Stimulated activated naive CD8-positive, alpha-beta T cell treated with anti-CD3 and anti-CD28 coated beads, Interleukin-15, amount 100 ng/mL, for 72 hours (primary cell): ENCODE measurements around the gene CRADD.

ENCODE experiments used
- ATAC-seq: fragments of 150-1000 bp; cut with Tn5 transposase; 2 replicates; pipeline ENCODE4 v1.10.0; 2021; ENCODE audit warnings: mild to moderate bottlenecking, moderate library complexity
- DNase-seq, 2 donors: peaks; one replicate each; pipeline ENCODE4 v3.0.0; 2021 to 2022
- H3K27ac Mint-ChIP-seq, 2 donors: one replicate each; pipeline ENCODE4 v1.8.0; 2022; ENCODE audit warnings: mild to moderate bottlenecking in 2 of 2, mixed read lengths in 2 of 2, moderate library complexity in 2 of 2
- H3K27me3 Mint-ChIP-seq: one replicate; pipeline ENCODE4 v1.8.0; 2022; ENCODE audit warnings: mixed read lengths
- H3K4me1 Mint-ChIP-seq: one replicate; pipeline ENCODE4 v1.8.0; 2022; ENCODE audit warnings: mild to moderate bottlenecking, mixed read lengths
- H3K4me3 Mint-ChIP-seq, 2 donors: one replicate each; pipeline ENCODE4 v1.8.0; 2022; ENCODE audit warnings: mild to moderate bottlenecking in 2 of 2, mixed read lengths in 2 of 2, moderate library complexity in 1 of 2
- H3K9me3 Mint-ChIP-seq, 2 donors: one replicate each; pipeline ENCODE4 v1.8.0; 2022; ENCODE audit warnings: mixed read lengths in 2 of 2

CRADD gene

DNA sequence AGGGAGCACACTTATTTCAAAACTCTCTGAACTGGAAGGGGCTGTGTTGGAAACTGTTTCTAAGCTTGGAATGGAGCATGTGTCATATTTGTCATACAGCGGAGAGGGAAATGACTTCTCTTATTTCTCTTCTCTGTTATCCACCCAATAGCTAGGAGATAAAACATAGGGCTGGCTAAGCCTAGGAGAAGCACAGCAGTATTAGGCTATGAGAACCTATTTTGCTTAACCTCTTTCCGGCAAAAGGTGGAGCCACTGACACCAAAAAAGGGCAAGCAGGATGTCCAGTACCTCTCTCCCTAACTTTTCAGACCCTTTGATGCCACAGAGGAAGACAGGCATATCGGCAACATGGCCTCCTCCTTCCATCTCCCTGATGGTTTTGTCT lies 148.3 kb downstream of the CRADD start:
- H3K27ac Mint-ChIP-seq, result no peak overlapping the region
- ATAC-seq (no peak), DNase-seq (no peak)
- H3K27me3 Mint-ChIP-seq, result no peaks in the 10 kb centered on the region
- no peaks in the 10 kb centered on the region for H3K4me1 Mint-ChIP-seq
- no peak overlapping the region for H3K4me3 Mint-ChIP-seq
- H3K9me3 Mint-ChIP-seq, result no peaks in the 10 kb centered on the region

DNA sequence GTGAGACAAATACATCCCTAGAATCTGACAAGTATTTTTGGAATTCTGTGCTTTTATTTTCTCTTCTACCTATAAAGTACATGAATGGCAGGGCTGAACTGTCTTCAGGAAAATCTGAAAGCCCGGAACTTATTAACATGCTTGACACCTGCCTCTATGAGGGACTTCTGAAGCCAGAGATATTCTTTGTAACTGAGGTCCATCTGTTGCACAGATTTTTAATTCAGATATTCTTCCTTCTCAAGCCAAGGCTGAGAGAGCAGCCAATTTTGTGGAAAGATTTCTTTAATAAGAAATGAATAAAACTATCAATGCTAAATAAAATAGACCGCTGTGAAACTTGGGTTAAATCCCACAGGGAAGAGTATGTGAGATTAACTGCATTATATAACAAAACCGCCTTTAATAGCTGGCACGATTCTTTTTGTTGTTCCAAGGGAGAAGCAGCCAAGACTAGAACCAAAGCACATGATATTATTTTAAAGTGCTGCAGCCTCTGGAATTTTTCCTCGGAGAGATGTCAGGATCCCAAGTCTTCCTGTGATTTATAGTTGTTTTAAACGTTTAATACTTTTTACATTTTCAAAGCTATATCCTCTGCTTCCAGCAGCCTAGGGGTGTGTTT lies 148.9 kb downstream of the CRADD start:
- Mint-ChIP-seq H3K9me3 (no peaks in the 10 kb centered on the region), H3K4me1 (no peaks in the 10 kb centered on the region), H3K27ac (no peak overlapping the region), H3K4me3 (no peak overlapping the region), H3K27me3 (no peaks in the 10 kb centered on the region)
- ATAC-seq (no peak), DNase-seq (no peak)

DNA sequence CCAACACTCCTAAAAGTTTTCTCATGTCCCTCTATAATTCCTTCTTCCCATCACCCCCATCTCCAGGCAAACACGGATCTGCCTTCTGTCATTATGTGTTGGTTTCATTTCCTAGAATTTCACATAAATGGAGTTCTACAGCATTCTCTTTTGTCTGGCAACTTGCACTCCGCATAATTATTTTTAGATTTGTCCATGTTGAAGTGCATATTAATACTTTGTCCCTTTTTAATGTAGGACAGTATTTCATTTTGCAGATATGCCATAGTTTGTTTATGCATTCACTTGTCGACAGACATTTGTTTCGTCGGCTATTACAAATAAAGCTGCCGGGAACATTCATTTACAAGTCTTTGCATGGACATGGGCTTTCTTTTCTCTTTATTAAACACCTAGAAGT lies 150.0 kb downstream of the CRADD start:
- Mint-ChIP-seq H3K9me3 (no peaks in the 10 kb centered on the region), H3K4me1 (no peaks in the 10 kb centered on the region), H3K4me3 (no peak overlapping the region), H3K27ac (no peak overlapping the region), H3K27me3 (no peaks in the 10 kb centered on the region)
- ATAC-seq (no peak), DNase-seq (no peak)

DNA sequence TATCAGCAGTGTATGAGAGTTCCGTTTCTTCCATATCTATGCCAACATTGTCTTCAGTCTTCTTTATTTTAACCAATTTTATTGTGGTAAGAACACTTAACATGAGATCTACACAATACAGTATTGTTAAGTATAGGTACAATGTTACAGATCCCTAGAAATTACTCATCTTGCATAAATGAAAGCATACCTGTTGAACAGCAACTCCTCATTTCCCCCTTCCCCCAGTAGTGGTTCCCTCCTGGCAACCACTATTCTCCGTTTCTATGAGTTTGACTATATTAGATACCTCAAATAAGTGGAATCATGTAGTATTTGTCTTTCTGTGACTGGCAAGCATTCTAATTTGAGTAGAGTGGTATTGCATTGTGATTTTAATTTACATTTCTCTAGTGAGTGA lies 150.5 kb downstream of the CRADD start:
- H3K4me1 Mint-ChIP-seq, result no peaks in the 10 kb centered on the region
- no peaks in the 10 kb centered on the region for H3K27me3 Mint-ChIP-seq
- no peak overlapping the region for H3K27ac Mint-ChIP-seq
- ATAC-seq (no peak), DNase-seq (no peak)
- H3K4me3 Mint-ChIP-seq, result no peak overlapping the region
- H3K9me3 Mint-ChIP-seq, result no peaks in the 10 kb centered on the region

DNA sequence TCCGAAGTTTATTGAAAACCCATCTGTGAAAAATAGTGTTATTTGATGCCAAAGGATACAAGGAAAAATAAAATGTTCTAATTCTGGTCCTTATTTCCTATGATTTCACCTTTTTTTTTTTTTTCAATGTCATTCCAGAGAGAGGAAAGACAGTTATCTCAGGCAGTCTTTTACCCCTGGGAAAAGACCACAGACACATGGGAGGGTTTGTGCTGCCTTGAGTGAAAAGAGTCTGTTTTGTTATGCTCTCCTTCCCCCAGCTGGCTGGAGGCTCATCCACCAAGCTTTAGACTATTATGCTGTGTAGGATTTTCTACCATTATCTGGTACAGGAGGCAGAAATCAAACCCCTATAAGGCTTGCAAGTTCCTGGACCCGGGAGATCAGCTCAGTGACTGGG lies 151.8 kb downstream of the CRADD start:
- ATAC-seq (no peak), DNase-seq (no peak)
- no peak overlapping the region for H3K27ac Mint-ChIP-seq
- no peaks in the 10 kb centered on the region for H3K4me1 Mint-ChIP-seq
- no peaks in the 10 kb centered on the region for H3K27me3 Mint-ChIP-seq
- H3K9me3 Mint-ChIP-seq, result no peaks in the 10 kb centered on the region
- no peak overlapping the region for H3K4me3 Mint-ChIP-seq

DNA sequence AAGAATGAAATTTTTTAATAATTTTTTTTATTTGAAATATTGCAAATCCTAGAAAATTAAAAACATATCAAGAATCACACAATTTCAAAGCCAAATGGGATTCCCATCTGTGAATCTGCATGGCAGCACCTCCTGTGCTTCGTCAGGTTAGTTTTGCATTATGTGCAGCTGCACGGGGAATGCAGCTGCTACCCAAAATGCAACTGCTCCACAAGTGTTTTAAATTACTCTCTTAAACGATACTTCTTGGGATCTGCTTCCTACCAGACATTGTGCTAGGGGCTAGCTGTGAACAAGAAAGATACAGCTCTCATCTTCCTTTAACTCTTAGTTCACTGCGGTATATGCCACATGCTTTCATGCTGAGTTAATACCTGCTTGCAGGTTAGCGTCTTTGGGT lies 154.2 kb downstream of the CRADD start:
- H3K4me3 Mint-ChIP-seq, result no peak overlapping the region
- ATAC-seq, result no peak
- no peaks in the 10 kb centered on the region for H3K4me1 Mint-ChIP-seq
- H3K27me3 Mint-ChIP-seq, result no peaks in the 10 kb centered on the region
- no peaks in the 10 kb centered on the region for H3K9me3 Mint-ChIP-seq
- no peak overlapping the region for H3K27ac Mint-ChIP-seq
- DNase-seq, result no peak

DNA sequence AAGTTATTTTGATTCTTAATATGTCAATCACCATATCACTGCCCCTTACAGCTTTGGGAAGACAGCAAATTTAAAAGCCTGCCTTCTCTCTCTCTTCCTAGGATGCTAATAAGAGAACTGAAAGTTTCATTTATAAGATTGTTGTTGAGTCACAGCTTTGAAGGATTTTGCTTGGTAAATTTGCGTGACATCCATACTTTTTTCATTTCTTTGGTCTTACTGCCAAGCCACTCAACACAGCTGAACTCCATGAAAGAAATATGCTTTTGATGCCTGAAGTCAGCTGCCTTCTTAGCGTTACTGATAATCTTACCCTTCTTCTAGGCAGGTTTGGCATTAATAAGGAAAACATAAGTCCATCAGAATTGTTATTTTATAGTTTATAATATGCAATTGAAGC lies 155.0 kb downstream of the CRADD start:
- no peak for DNase-seq
- Mint-ChIP-seq H3K27me3 (no peaks in the 10 kb centered on the region), H3K27ac (no peak overlapping the region), H3K4me3 (no peak overlapping the region), H3K9me3 (no peaks in the 10 kb centered on the region), H3K4me1 (no peaks in the 10 kb centered on the region)
- ATAC-seq, result no peak

DNA sequence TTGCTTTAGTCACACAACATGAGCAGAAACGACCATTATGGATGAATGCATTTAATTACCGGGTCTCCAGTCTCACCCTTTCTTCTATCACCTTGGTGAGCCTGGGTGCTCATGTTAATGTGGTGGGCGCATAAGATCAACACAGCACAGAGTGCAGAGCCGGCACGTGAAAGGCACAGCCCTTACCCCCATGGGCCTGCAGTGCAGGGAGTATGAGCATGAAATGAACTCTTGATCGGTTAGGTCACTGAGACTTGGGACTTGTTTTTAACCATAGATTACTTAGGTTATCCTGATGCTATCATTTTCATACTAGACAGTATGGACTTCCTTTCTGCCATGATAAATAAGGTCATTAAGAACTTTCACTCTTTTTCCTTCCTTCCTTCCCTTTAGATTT lies 156.8 kb downstream of the CRADD start:
- no peak overlapping the region for H3K27ac Mint-ChIP-seq
- no peak for DNase-seq
- no peaks in the 10 kb centered on the region for H3K9me3 Mint-ChIP-seq
- no peaks in the 10 kb centered on the region for H3K4me1 Mint-ChIP-seq
- no peaks in the 10 kb centered on the region for H3K27me3 Mint-ChIP-seq
- ATAC-seq, result no peak
- H3K4me3 Mint-ChIP-seq, result no peak overlapping the region

DNA sequence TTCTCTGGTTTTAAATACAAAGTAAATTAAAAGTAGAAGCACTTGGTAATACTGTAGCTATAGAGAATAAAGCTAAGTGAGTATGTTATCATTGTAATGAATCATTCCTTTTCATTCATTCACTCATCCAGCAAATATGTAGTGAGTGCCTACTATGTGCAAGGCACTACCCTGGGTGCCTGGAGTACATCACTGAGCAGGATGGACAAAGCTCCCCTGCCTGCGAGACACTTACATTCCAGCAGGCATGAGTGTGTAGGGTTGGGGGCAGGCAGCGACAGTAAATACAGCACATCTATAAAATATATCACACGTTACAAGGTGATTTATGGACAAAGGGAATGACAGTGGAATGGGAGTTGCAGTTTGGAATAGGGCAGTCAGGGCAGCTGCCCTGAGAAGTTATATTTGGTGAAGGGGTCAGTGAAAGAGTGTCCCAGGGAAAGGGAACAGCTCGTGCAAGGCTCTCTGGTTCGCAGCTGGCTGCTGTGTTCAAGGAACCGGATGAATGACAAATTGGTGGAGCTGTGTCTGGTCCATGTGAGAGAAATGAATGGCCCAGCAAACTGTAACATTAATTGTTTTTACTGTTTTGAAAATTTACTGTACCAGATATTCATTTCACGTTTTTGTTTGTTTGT lies 159.6 kb downstream of the CRADD start:
- no peaks in the 10 kb centered on the region for H3K9me3 Mint-ChIP-seq
- DNase-seq, result no peak
- H3K27me3 Mint-ChIP-seq, result no peaks in the 10 kb centered on the region
- no peak overlapping the region for H3K4me3 Mint-ChIP-seq
- no peak for ATAC-seq
- H3K4me1 Mint-ChIP-seq, result no peaks in the 10 kb centered on the region
- no peak overlapping the region for H3K27ac Mint-ChIP-seq

DNA sequence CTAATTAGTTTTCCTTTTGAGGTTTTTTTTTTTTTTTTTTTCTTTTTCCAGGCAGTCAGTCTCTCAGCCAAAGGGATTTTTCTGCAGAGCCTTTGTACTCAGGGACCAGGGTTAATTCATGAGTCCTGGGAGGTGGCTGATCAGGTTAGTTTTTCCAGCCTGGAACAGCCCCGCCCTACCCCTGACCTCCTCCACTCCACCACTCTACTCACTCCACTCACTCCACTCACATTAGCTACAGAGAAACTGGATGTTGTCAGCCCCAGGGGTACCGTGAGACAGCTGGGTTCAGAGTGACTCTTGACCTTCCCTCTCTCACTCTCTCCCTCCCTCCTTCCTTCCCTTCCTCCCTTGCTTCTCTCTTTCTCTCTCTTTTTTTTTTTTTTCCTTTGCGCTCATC lies 161.0 kb downstream of the CRADD start:
- Mint-ChIP-seq H3K9me3 (no peaks in the 10 kb centered on the region), H3K4me3 (no peak overlapping the region), H3K27ac (no peak overlapping the region), H3K27me3 (no peaks in the 10 kb centered on the region), H3K4me1 (no peaks in the 10 kb centered on the region)
- ATAC-seq, result no peak
- DNase-seq, result no peak

DNA sequence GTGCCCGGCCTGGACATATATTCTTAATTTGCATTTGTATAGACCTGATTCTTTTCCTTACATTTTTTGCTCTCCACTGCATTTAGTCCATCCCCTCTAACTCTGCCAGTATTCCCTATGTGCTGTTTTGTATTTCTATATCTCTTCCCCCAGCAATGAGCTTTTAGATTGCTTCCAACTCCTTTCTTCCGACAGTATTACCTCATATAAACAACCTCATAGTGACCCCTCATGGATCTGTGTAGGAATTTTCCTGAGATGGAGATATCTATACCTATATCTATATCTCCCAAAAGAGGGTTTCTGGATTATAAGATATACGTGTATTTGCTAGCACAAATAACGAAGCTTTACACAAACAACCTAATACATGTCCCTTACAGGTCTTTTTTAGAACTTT lies 161.9 kb downstream of the CRADD start:
- H3K4me1 Mint-ChIP-seq, result no peaks in the 10 kb centered on the region

DNA sequence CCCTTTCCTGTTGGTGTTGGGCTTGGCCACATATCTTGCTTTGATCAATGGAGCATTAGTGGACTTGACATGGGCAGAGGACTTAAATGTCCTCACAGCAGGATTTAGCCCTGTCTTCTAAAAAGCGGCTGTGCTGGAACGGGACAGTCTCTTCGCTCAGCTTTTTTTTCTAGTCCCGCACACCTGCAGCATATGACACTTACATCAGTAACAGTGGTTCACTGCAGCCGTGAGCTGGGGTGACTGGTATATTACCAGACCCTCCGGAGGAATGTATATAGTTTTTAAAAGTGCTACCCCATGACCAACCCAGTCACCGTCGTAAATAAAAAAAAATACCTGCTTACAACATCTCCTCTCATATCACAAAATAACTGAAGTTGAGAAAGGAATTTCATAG lies 164.5 kb downstream of the CRADD start:
- peaks cover 3% of the 10 kb centered on the region for H3K4me1 Mint-ChIP-seq
- H3K4me3 Mint-ChIP-seq, result no peak overlapping the region
- H3K27me3 Mint-ChIP-seq, result no peaks in the 10 kb centered on the region
- DNase-seq (no peak), ATAC-seq (no peak)
- H3K27ac Mint-ChIP-seq, result no peak overlapping the region
- no peaks in the 10 kb centered on the region for H3K9me3 Mint-ChIP-seq

More for the DNA sequence above, 161.9 kb downstream of the CRADD start:
- Mint-ChIP-seq H3K27ac (no peak overlapping the region), H3K27me3 (no peaks in the 10 kb centered on the region), H3K9me3 (no peaks in the 10 kb centered on the region), H3K4me3 (no peak overlapping the region)
- ATAC-seq (no peak), DNase-seq (no peak)

DNA sequence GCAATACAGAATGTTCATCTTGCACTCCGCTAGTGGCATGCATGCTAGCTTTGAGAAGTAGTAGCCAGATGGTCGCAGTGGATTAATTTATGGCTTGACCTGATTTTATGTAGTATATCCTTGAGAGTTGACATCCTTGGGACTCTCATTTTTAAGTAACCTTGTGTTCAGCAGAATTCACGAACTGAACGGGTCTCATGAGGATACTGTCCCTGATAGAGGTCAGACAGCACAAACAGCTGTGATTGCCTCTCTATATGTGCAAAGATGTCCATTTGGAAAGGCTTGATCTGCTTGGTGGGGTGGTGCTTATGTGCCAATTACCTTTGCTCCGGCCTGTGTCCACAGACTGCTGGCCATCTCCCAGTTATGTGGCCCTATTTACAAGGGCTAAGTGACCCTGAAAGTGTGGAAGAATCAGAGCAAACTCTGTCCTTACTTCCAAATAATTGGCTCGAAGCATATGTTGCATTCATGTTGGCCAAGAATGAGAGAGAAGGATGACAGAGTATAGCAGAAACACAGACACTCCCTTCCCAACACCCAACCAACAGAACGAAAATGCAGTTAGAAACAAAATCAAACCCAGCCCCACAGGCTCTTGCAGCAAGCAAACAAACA lies 167.1 kb downstream of the CRADD start:
- DNase-seq (no peak), ATAC-seq (no peak)
- Mint-ChIP-seq H3K27me3 (no peaks in the 10 kb centered on the region), H3K27ac (no peak overlapping the region), H3K4me1 (peaks cover 28% of the 10 kb centered on the region), H3K9me3 (peaks cover 8 to 9% of the 10 kb centered on the region in 2 donors), H3K4me3 (no peak overlapping the region)

DNA sequence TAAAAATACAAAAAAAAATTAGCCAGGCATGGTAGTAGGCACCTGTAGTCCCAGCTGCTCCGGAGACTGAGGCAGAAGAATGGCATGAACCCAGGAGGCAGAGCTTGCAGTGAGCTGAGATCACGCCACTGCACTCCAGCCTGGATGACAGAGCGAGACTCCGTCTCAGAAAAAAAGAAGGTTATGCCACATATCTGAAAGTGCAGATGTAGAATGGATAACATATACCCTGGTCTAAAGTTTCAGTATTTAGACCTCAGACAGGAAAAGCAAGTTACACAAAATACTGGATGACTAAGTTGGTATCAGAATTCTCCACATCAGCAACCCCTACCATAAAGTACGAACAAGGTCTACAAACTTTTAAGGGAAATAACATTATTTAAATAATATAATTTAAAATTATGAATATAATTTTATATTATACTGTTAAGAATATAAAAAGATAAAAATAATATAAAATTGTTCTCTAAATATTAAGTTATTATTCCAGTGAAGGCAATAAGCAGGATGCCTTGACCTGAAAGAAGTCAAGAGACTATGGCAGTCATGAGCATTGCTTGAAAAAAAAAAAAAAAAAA lies 169.9 kb downstream of the CRADD start:
- Mint-ChIP-seq H3K4me1 (peaks cover 39% of the 10 kb centered on the region), H3K4me3 (peak overlapping the region; percentile 2 to 34), H3K27ac (no peak overlapping the region), H3K9me3 (peaks cover 9 to 12% of the 10 kb centered on the region in 2 donors), H3K27me3 (no peaks in the 10 kb centered on the region)
- peak in 1 of 2 donors; percentile 20 for DNase-seq
- ATAC-seq, result peak; percentile 64

DNA sequence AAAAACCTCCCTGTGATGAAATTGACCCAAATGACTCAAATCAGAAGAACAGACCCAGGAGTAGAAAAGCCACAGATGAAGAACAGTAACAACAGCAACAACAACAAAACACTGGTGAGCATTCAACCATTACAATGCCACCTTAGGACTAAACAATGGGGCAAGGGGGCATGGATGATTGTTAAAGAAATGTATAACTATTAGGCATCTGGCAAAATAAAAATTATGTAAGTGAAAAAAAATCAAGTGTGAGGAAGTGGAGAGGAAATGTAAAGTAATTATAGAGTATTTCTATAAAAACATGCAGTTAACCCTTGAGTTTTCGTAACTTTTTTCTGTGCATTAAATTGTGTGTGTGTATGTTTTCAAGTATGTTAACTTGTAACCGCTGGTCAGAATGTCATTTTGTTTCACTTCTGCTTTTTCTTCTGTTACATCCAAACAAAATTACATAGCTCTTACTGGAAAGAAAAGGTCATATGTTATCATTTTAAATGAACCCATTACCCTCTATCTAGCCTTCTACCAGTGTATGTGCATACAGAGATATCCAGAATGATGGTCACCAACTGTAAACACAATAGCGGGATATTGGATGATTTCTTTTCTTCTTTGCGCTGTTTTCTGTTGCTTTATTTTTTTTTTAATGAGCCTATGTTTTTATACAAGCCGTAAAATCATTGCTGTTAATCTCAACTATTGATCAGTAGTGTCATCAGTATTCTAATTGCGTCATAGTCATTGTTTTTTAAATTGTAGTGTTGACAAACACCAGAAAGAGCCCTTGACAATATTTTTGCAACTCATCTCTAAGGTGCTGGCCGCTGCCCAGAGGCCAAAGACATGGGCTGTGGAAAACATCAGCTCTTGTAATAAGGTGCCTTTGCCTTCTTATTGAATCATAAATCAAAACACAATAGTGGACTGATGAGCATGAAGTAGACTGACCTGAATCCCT lies 170.6 kb downstream of the CRADD start:
- Mint-ChIP-seq H3K27ac (peak overlapping the region; percentile 19 to 92), H3K9me3 (peaks cover 9 to 12% of the 10 kb centered on the region in 2 donors), H3K4me1 (peaks cover 44% of the 10 kb centered on the region), H3K4me3 (peak overlapping the region; percentile 2 to 34), H3K27me3 (no peaks in the 10 kb centered on the region)
- DNase-seq (no peak), ATAC-seq (peak; percentile 65)
